H1 (cell line): ENCODE results near the gene SRXN1.

Experiments
- CBX8 ChIP-seq: fragments of 300-800, 300-1000 bp; sonication (generic); IDR thresholded peaks from 2 replicates; pipeline ENCODE4 v1.7.1; 2016; ENCODE audit warnings: low read depth, low read length, borderline replicate concordance
- EZH2 ChIP-seq: fragments of 200-600 bp; sonication (generic); IDR thresholded peaks from 2 replicates; pipeline ENCODE4 v1.7.1; 2012; ENCODE audit warnings: low read depth, mild to moderate bottlenecking, moderate library complexity, low read length, inconsistent platforms; ENCODE audit not compliant: severe bottlenecking
- HDAC2 ChIP-seq, 2 experiments: fragments of 300-600 bp in 1 of 2; sonication (generic) in 1 of 2; IDR thresholded peaks; 2 replicates each; pipeline ENCODE4 v1.6.1; 2011 to 2012; ENCODE audit warnings: low read depth in 2 of 2, low read length in 2 of 2, mild to moderate bottlenecking in 2 of 2, moderate library complexity in 2 of 2, borderline replicate concordance in 1 of 2, inconsistent platforms in 1 of 2
- PHF8 ChIP-seq: fragments of 200-600 bp; sonication (generic); conservative IDR thresholded peaks from 2 replicates; pipeline ENCODE4 v1.7.1; 2012; ENCODE audit warnings: low read depth, mild to moderate bottlenecking, inconsistent platforms, low read length, moderate library complexity
- POLR2A ChIP-seq, 2 experiments: IDR thresholded peaks; 1 replicate in 1 of 2; 2 replicates in 1 of 2; pipeline ENCODE4 v1.6.1; 2011; ENCODE audit warnings: low read depth in 2 of 2, low read length in 2 of 2, mild to moderate bottlenecking in 2 of 2; ENCODE audit errors: control extremely low read depth in 1 of 2
- POLR2AphosphoS5 ChIP-seq: IDR thresholded peaks from 2 replicates; pipeline ENCODE4 v1.6.1; 2011; ENCODE audit warnings: low read depth, low read length
- RAD21 ChIP-seq, 2 experiments: IDR thresholded peaks in 1 of 2; conservative IDR thresholded peaks in 1 of 2; 2 replicates each; pipeline ENCODE4 v1.6.1; 2011; ENCODE audit warnings: low read depth in 2 of 2, low read length in 2 of 2, improper control_type of control experiment in 1 of 2, inconsistent platforms in 1 of 2, mild to moderate bottlenecking in 1 of 2, moderate library complexity in 1 of 2
- SIRT6 ChIP-seq: IDR thresholded peaks from one replicate; pipeline ENCODE4 v1.7.1; 2012; ENCODE audit warnings: low read length, inconsistent platforms
- SP1 ChIP-seq: IDR thresholded peaks from 2 replicates; pipeline ENCODE4 v1.6.1; 2011; ENCODE audit warnings: low read depth, low read length
- SUZ12 ChIP-seq: fragments of 200-600 bp; sonication (generic); IDR thresholded peaks from 2 replicates; pipeline ENCODE4 v1.6.1; 2012; ENCODE audit warnings: mild to moderate bottlenecking, inconsistent platforms, low read length, moderate library complexity, mixed read lengths
- ZNF274 ChIP-seq: IDR thresholded peaks from 2 replicates; pipeline ENCODE4 v1.7.0; 2012; ENCODE audit warnings: low read length, borderline replicate concordance; ENCODE audit errors: extremely low read depth
- TF ChIP-seq, protein P1 (sequence below), 3 experiments: IDR thresholded peaks; 1 replicate in 2 of 3; 2 replicates in 1 of 3; pipeline versions ENCODE4 v1.5.1 to v1.6.1; 2011; ENCODE audit warnings: low read length in 3 of 3, mild to moderate bottlenecking in 3 of 3, inconsistent platforms in 2 of 3, low read depth in 1 of 3, moderate library complexity in 1 of 3; ENCODE audit not compliant: insufficient read depth in 1 of 3; ENCODE audit errors: control extremely low read depth in 1 of 3

DNA sequence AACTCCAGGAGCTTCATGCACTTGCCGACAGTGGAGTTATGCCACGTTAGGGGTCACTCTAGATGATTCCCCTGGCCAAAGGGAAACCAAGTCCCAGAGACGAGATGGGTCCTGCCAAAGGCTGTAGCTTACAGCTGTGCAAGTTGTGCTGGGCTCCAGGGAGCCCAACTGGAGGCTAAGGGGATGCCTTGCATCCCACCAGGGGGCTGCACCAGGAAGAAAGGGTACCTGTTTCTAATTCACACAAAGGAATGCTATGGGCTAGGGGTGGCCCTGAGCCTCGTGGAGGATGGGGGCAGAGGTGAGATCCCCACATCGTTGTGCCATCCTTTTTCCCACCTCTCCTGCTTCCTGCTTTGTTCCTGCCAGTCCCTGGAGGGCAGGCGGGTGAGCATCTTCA is 46.3 kb upstream of the SRXN1 start:
- TF ChIP-seq POLR2AphosphoS5 (no peak), RAD21 (IDR thresholded peaks at IDR 0.05 in 1 of 2, conservative IDR thresholded peaks at IDR 0.05 in 1 of 2; ENCODE audit: low read depth in 2 of 2, low read length in 2 of 2) (no peak), CBX8 (no peak), POLR2A (IDR thresholded peaks at IDR 0.05; ENCODE audit: control extremely low read depth in 1 of 2, low read depth in 2 of 2, low read length in 2 of 2) (no peak), SIRT6 (no peak), ZNF274 (no peak), SUZ12 (no peak), HDAC2 (IDR thresholded peaks at IDR 0.05; ENCODE audit: borderline replicate concordance in 1 of 2, low read depth in 2 of 2, low read length in 2 of 2) (no peak), PHF8 (no peak), EZH2 (no peak), SP1 (no peak)
- TF ChIP-seq, protein P1, sequence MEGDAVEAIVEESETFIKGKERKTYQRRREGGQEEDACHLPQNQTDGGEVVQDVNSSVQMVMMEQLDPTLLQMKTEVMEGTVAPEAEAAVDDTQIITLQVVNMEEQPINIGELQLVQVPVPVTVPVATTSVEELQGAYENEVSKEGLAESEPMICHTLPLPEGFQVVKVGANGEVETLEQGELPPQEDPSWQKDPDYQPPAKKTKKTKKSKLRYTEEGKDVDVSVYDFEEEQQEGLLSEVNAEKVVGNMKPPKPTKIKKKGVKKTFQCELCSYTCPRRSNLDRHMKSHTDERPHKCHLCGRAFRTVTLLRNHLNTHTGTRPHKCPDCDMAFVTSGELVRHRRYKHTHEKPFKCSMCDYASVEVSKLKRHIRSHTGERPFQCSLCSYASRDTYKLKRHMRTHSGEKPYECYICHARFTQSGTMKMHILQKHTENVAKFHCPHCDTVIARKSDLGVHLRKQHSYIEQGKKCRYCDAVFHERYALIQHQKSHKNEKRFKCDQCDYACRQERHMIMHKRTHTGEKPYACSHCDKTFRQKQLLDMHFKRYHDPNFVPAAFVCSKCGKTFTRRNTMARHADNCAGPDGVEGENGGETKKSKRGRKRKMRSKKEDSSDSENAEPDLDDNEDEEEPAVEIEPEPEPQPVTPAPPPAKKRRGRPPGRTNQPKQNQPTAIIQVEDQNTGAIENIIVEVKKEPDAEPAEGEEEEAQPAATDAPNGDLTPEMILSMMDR (IDR thresholded peaks at IDR 0.05; ENCODE audit: control extremely low read depth in 1 of 3, insufficient read depth in 1 of 3, low read depth in 1 of 3, low read length in 3 of 3), result no peak
